Measurements from ENCODE around the gene TNRC18. TPM values are rescaled to one million over a fixed set of nuclear protein-coding genes. Genes with fewer than 3 reads are reported as not detected.

TNRC18 gene
- total and polyA plus RNA-seq, 2 of the 8 experiments (the other 6 are each of a cell fraction or from before 2014, with no cell fraction given), result 1.7 to 8.6 TPM

DNA sequence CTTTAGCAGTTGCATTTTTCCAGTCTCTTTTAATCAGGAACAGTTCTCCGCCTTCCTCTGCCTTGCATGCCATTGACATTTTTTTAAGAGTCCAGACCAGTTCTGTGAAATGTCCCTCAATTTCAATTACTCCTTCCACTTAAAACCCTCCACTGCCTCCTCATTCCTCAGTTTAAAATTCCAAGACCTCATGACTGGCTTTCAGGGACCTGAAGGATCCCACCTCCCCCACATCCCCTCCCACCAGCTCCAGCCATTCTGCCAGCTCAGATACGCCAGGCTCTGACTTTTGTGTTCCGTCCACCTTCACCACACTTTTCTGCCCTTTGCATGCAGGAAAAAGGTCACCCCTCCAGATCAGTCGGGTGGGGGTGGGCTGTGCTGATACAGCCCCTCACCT, 8.7 kb downstream of the TNRC18 start:
- H3K23ac ChIP-seq (ENCODE audit: insufficient read length), result no peak overlapping the region
- H3K9ac ChIP-seq (replicated peaks in 1 of 4; ENCODE audit: extremely low read depth in 1 of 4, low read depth in 3 of 4, low read length in 3 of 4), result no peak overlapping the region
- H2BK20ac ChIP-seq (ENCODE audit: low read length), result no peak overlapping the region
- peaks cover 10 to 19% (median 17%) of the 10 kb centered on the region in 4 experiments for H3K4me1 ChIP-seq (replicated peaks in 1 of 4; ENCODE audit: control insufficient read depth in 3 of 4, insufficient read depth in 4 of 4, low read length in 3 of 4)
- ChIA-PET POLR2A (ENCODE audit: partially characterized antibody) (interaction anchor here (0.9 kb wide), 1 partner anchor 178 kb away, joined by 3 read pairs; no protein-coding TSS in a partner anchor), CTCF (ENCODE audit: partially characterized antibody) (interaction anchor here (1.3 kb wide), 1 partner anchor 36 kb away, joined by 3 read pairs; no protein-coding TSS in a partner anchor)
- H3K9me3 ChIP-seq (ENCODE audit: insufficient read depth in 2 of 2, low read depth in 1 of 2, low read length in 1 of 2), result no peaks in the 10 kb centered on the region
- H3K23me2 ChIP-seq (ENCODE audit: low read depth, low read length), result peaks cover 10% of the 10 kb centered on the region
- H3K4me3 ChIP-seq (ENCODE audit: extremely low read depth in 1 of 4, insufficient read depth in 2 of 4, low read depth in 3 of 4, low read length in 4 of 4), result no peak overlapping the region
- no peak overlapping the region for H2AK5ac ChIP-seq (ENCODE audit: low read depth, low read length)
- H3K14ac ChIP-seq (ENCODE audit: insufficient read length), result no peak overlapping the region
- H3K4ac ChIP-seq (replicated peaks; ENCODE audit: insufficient read length, low read depth, low read length), result no peak overlapping the region
- H3K79me1 ChIP-seq (ENCODE audit: low read depth, low read length), result no peaks in the 10 kb centered on the region; the same call in 1 of the 2 replicates
- DNase-seq (ENCODE audit: low read depth in 1 of 2, low spot score in 2 of 2), result no peak
- H3K18ac ChIP-seq (ENCODE audit: extremely low read depth, low read length), result no peak overlapping the region
- H3K27ac ChIP-seq (ENCODE audit: low read depth, low read length), result no peak overlapping the region
- H2BK15ac ChIP-seq (ENCODE audit: low read length), result no peak overlapping the region
- no peak overlapping the region for H3K4me2 ChIP-seq (ENCODE audit: insufficient read depth in 1 of 2, low read depth in 2 of 2, low read length in 2 of 2)
- no peak overlapping the region for H2BK12ac ChIP-seq (ENCODE audit: low read depth, low read length)
- no peak overlapping the region for H2BK120ac ChIP-seq (replicated peaks; ENCODE audit: low read depth, low read length)
- H3K27me3 ChIP-seq (replicated peaks in 1 of 4; ENCODE audit: control insufficient read depth in 3 of 4, extremely low read depth in 1 of 4, insufficient read depth in 3 of 4, low read length in 3 of 4), result peaks cover 13 to 41% (median 38%) of the 10 kb centered on the region in 4 experiments
- no peak overlapping the region for H4K5ac ChIP-seq (ENCODE audit: insufficient read length, low read depth, low read length)
- no peak overlapping the region for H4K8ac ChIP-seq (ENCODE audit: extremely low read depth, insufficient read depth, low read length)
- H2BK5ac ChIP-seq (ENCODE audit: low read depth, low read length), result no peak overlapping the region
- no peak for FAIRE-seq
- H2AFZ ChIP-seq (ENCODE audit: low read length), result no peak overlapping the region
- H4K91ac ChIP-seq (replicated peaks; ENCODE audit: insufficient read length, low read length), result no peak overlapping the region
- peaks cover 0 to under 1% (median 0%) of the 10 kb centered on the region in 4 experiments; a peak in 1 of 8 replicates for H3K36me3 ChIP-seq (ENCODE audit: control insufficient read depth in 2 of 4, insufficient read depth in 4 of 4, low read length in 3 of 4)
- no peaks in the 10 kb centered on the region for H3K79me2 ChIP-seq (ENCODE audit: control insufficient read depth in 1 of 2, insufficient read depth in 2 of 2, low read length in 2 of 2)
- 85% methylated on average over 4 of the region's 4 CpGs; no CpG with 5 or more reads in 1 of the 2 experiments for WGBS, 2 experiments (ENCODE audit: extremely low coverage in 1 of 2, insufficient coverage in 1 of 2, insufficient read length in 1 of 2, insufficient replicate concordance in 2 of 2, low coverage in 1 of 2, low lambda C conversion rate in 2 of 2, missing lambda C conversion rate in 1 of 2)
- peaks cover 3 to 6% of the 10 kb centered on the region in 2 experiments for H4K20me1 ChIP-seq (replicated peaks in 1 of 2; ENCODE audit: control insufficient read depth in 1 of 2, insufficient read depth in 2 of 2, low read length in 2 of 2)
- H3K56ac ChIP-seq (replicated peaks; ENCODE audit: insufficient read length, low read depth, low read length), result no peak overlapping the region
- TF ChIP-seq EZH2 (IDR thresholded peaks at IDR 0.05; ENCODE audit: low read depth, low read length, severe bottlenecking) (no peak), HDAC6 (IDR thresholded peaks at IDR 0.05; ENCODE audit: low read depth, low read length) (no peak), TBP (IDR thresholded peaks at IDR 0.05; ENCODE audit: low read depth, low read length) (no peak), SIRT6 (IDR thresholded peaks at IDR 0.05; ENCODE audit: low read length) (no peak), POU5F1 (IDR thresholded peaks at IDR 0.05; ENCODE audit: low read depth, low read length) (no peak), MAFK (IDR thresholded peaks at IDR 0.05; ENCODE audit: low read depth, low read length) (no peak), CHD1 (IDR thresholded peaks at IDR 0.05; ENCODE audit: low read depth, low read length) (no peak), TEAD4 (IDR thresholded peaks at IDR 0.05; ENCODE audit: low read depth, low read length) (no peak), NRF1 (IDR thresholded peaks at IDR 0.05; ENCODE audit: low read depth, low read length) (no peak)
- TF ChIP-seq, protein P1, sequence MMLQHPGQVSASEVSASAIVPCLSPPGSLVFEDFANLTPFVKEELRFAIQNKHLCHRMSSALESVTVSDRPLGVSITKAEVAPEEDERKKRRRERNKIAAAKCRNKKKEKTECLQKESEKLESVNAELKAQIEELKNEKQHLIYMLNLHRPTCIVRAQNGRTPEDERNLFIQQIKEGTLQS (IDR thresholded peaks at IDR 0.05; ENCODE audit: insufficient read depth, low read depth, low read length), result no peak
- TF ChIP-seq, protein P2, sequence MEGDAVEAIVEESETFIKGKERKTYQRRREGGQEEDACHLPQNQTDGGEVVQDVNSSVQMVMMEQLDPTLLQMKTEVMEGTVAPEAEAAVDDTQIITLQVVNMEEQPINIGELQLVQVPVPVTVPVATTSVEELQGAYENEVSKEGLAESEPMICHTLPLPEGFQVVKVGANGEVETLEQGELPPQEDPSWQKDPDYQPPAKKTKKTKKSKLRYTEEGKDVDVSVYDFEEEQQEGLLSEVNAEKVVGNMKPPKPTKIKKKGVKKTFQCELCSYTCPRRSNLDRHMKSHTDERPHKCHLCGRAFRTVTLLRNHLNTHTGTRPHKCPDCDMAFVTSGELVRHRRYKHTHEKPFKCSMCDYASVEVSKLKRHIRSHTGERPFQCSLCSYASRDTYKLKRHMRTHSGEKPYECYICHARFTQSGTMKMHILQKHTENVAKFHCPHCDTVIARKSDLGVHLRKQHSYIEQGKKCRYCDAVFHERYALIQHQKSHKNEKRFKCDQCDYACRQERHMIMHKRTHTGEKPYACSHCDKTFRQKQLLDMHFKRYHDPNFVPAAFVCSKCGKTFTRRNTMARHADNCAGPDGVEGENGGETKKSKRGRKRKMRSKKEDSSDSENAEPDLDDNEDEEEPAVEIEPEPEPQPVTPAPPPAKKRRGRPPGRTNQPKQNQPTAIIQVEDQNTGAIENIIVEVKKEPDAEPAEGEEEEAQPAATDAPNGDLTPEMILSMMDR (IDR thresholded peaks at IDR 0.05; ENCODE audit: control extremely low read depth in 1 of 3, insufficient read depth in 1 of 3, low read depth in 1 of 3, low read length in 3 of 3), result no peak
